ENCODE data around the gene NRDC.
A peak's percentile ranks its signal among the peaks of the same experiment; 100 is the strongest.

The NRDC gene

DNA sequence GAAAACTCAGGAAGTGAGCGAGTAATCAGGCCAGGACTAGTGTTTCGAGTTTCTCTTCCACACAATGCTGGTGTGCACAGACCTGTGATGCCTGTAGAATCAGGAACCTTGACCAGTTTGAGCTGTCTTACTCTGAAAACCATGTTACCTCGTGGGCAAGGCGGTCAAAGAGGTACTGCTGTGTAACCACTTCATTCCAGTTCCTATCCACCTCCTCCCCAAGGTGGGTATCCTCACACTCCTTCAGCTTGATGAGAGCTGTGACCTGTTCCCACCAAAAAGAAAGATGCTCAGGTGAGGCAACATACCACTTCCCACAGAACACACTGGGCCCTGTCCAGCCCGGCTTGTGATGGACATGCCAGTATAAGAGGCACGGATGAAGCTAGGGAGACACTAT, 88.1 kb downstream of the NRDC start:
- peaks cover 13% of the 10 kb centered on the region for H3K4me1 Mint-ChIP-seq
- H3K27me3 Mint-ChIP-seq: no peaks in the 10 kb centered on the region
- H3K27ac Mint-ChIP-seq: no peak overlapping the region
- CTCF ChIA-PET: interaction anchor here (0.7 to 1.8 kb wide), 2 partner anchors 22 to 89 kb away, joined by 3 to 4 read pairs; no protein-coding TSS in a partner anchor
- no peaks in the 10 kb centered on the region for H3K9me3 Mint-ChIP-seq
- peaks cover 78% of the 10 kb centered on the region for H3K36me3 Mint-ChIP-seq
- no peak for DNase-seq
- H3K4me3 Mint-ChIP-seq: no peak overlapping the region

DNA sequence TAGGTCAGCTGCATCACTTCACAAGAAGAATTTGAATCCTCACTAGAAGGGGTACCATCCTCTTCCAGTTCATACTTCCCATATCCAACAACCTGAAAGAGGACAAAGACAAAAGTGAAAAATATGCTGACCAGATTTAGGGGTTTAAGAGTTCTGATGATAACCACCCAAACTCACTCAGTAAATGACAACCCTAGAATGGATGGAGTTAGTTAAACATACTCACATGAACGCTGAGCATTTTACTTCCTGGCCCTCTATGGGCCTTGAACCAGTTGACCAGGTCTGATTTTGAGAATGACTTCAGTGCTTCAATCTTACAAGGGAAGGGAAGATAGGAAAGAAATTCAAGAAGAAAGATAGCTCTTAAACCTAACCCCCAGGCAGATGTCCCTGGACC, 89.2 kb downstream of the NRDC start:
- CTCF ChIA-PET: no interaction called here
- H3K36me3 Mint-ChIP-seq: peaks cover 78% of the 10 kb centered on the region
- H3K4me3 Mint-ChIP-seq: no peak overlapping the region
- H3K4me1 Mint-ChIP-seq: peaks cover 13% of the 10 kb centered on the region
- H3K27me3 Mint-ChIP-seq: no peaks in the 10 kb centered on the region
- H3K9me3 Mint-ChIP-seq: no peaks in the 10 kb centered on the region
- no peak for DNase-seq
- no peak overlapping the region for H3K27ac Mint-ChIP-seq

DNA sequence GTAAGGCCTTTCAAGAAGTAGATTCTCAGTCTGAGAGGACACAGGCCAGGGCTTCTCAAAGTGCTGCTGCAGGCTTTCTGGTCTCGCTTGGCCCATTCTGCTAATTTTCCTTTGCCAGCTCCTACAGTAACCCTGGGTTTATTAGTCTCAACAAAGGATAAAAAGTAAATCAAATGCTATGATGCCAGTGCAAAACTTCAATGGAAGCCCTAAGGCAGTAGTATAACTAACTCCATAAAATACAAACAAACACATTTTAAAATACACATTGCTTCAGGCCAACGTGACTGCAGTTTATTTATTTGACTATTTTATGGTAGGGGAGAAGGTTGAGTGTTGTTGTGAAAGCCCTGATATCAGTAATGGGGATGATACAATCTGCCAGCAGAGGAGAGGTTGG, 89.6 kb downstream of the NRDC start:
- CTCF ChIA-PET: no interaction called here
- Mint-ChIP-seq H3K4me1 (peaks cover 13% of the 10 kb centered on the region), H3K27me3 (no peaks in the 10 kb centered on the region), H3K4me3 (no peak overlapping the region), H3K27ac (no peak overlapping the region), H3K9me3 (no peaks in the 10 kb centered on the region), H3K36me3 (peaks cover 78% of the 10 kb centered on the region)
- no peak for DNase-seq

DNA sequence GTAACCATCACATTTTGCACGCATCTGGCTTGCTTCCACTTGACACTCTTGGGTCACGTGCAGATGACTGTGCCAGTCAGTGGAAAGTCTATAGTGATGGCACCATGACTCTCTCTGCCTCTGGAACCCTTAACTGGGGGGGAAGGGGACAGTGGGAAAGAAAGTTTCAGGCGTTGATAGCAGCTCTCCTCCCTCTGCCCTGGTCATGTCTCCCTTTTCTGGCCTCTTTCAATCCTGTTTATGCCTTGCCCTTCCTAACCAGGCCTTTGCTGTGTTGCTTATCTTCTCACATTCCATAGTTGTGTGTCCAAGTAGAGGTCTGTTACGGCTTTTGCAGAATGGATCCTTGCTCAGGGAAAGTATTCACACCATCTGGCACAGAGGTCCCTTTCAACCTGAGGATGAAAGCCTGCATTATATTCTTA, 93.5 kb downstream of the NRDC start:
- Mint-ChIP-seq H3K9me3 (no peaks in the 10 kb centered on the region), H3K4me3 (no peak overlapping the region), H3K27ac (peak overlapping the region; percentile 22), H3K36me3 (peaks cover 60% of the 10 kb centered on the region), H3K4me1 (no peaks in the 10 kb centered on the region), H3K27me3 (no peaks in the 10 kb centered on the region)
- CTCF ChIA-PET: interaction anchor here (1.7 kb wide), 1 partner anchor 16 kb away, joined by 4 read pairs; no protein-coding TSS in a partner anchor
- DNase-seq: no peak

DNA sequence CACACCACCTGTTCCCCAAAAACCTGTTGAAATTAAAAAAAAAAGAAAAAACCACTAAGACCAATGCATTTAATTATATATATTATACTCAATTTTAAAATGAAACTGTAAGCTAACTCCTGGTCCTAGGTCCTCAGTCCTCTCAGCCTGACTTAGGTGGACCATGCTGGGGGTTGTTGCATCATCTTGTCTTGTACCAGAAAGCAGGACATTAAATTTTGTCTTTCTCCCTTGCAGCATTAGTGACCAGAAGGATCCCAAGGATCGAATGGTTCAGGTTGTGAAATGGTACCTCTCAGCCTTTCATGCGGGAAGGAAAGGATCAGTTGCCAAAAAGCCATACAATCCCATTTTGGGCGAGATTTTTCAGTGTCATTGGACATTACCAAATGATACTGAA, 97.6 kb downstream of the NRDC start:
- Mint-ChIP-seq H3K27ac (no peak overlapping the region), H3K27me3 (no peaks in the 10 kb centered on the region), H3K4me3 (no peak overlapping the region)

DNA sequence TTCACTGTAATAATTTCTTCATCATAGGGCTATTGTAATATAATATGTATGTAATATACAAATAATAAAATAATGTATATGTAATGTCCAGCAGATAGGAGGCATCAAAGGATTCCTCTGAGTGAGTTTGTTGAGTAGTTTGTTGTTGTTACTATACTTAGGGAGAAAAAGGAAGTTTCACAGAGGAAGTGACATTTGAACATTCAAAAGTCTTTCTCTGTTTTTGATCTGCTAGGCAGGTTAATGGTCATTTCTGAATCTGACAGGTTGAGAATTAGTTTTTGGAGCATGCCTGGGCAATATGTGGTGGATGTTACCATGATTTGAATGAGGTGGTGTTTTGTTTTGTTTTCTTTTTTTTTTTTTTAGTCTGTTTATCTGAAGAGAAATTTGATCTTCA, 102.1 kb downstream of the NRDC start:
- Mint-ChIP-seq H3K4me1 (peaks cover 10% of the 10 kb centered on the region), H3K4me3 (no peak overlapping the region), H3K27me3 (no peaks in the 10 kb centered on the region), H3K27ac (no peak overlapping the region), H3K9me3 (no peaks in the 10 kb centered on the region), H3K36me3 (peaks cover 45% of the 10 kb centered on the region)
- CTCF ChIA-PET: no interaction called here
- no peak for DNase-seq

More for the DNA sequence above, 97.6 kb downstream of the NRDC start:
- Mint-ChIP-seq H3K4me1 (peaks cover 9% of the 10 kb centered on the region), H3K9me3 (no peaks in the 10 kb centered on the region), H3K36me3 (peaks cover 39% of the 10 kb centered on the region)
- no peak for DNase-seq
- CTCF ChIA-PET: no interaction called here

DNA sequence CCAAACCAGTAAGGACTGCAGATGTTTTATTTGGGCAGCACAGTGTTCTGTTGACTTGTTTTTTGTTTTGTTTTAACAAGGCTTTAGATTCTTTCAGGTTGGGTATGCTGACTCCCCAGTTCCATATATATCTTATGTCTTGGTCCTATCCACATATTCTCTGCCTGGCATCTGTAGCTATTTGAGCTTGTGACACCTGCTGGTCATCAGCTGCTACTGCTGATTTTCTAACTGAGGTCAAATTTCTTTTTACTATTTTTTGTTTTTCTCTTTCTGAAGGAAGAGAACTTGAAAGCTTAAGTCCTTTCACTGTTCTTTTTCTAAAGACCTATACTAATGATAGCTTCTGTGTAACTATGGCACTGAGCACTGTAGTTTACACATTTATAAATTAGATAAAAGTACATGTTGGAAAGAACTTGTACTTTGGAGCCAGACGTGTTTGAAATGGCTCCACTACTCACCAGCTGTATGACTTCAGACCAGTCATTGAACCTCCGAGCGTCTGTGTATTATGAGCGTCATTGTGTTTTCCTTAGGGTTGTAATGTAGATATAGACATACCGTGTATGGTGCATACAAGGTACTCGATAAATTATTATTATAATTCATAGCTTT, 109.4 kb downstream of the NRDC start:
- H3K27me3 Mint-ChIP-seq: no peaks in the 10 kb centered on the region
- no peak overlapping the region for H3K27ac Mint-ChIP-seq
- H3K4me1 Mint-ChIP-seq: no peaks in the 10 kb centered on the region

DNA sequence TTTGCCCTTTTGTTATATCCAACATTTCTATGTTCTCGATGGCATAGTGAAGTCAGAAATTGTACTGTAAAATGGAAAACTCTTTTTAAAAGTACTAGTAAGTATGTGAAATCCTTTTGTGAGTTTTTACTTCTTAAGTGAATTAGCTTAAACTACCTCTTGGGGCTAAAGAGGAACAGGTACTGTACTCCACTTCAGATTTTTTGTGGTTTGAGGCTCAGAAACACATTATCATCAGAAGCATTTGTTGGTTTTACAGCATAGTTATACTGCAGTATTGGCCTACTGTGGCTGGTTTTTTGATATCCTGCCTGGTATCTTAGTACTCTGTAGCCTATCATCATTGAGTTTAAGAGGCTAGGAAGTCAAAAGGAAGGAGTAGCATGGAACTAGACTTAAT, 117.2 kb downstream of the NRDC start:
- H3K9me3 Mint-ChIP-seq: no peaks in the 10 kb centered on the region
- H3K4me3 Mint-ChIP-seq: no peak overlapping the region
- H3K27me3 Mint-ChIP-seq: no peaks in the 10 kb centered on the region
- peaks cover 13% of the 10 kb centered on the region for H3K36me3 Mint-ChIP-seq
- DNase-seq: no peak
- no peaks in the 10 kb centered on the region for H3K4me1 Mint-ChIP-seq
- CTCF ChIA-PET: no interaction called here
- H3K27ac Mint-ChIP-seq: no peak overlapping the region

More for the DNA sequence above, 109.4 kb downstream of the NRDC start:
- DNase-seq: peak; percentile 31
- Mint-ChIP-seq H3K9me3 (no peaks in the 10 kb centered on the region), H3K36me3 (peaks cover 39% of the 10 kb centered on the region), H3K4me3 (no peak overlapping the region)
- CTCF ChIA-PET: interaction anchor here (0.7 to 2.9 kb wide), 15 partner anchors 13 to 472 kb away, joined by 3 to 8 read pairs (median 4); partner anchors contain the start of gene TTC39A

DNA sequence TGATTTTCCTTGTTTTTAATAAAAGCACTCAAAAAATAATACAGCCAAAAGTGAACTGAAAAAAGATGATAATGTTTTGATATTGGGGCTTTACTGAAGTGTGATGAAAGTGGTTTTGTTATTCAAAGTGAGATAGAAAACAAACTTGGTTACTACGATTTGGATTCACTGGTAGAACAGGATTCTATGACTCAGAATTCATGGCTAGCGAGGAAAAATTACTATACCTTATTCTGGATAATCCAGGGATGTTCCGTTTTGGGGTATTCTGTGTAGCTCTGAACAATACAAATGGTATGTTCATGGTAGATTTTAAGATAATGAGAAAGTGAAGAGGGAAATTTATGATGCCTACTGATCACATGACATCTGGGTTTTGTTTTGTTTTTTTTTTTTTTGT, 117.7 kb downstream of the NRDC start:
- H3K27me3 Mint-ChIP-seq: no peaks in the 10 kb centered on the region
- H3K36me3 Mint-ChIP-seq: peaks cover 13% of the 10 kb centered on the region
- no peaks in the 10 kb centered on the region for H3K9me3 Mint-ChIP-seq
- DNase-seq: no peak
- no peaks in the 10 kb centered on the region for H3K4me1 Mint-ChIP-seq
- H3K27ac Mint-ChIP-seq: no peak overlapping the region
- H3K4me3 Mint-ChIP-seq: no peak overlapping the region
- CTCF ChIA-PET: no interaction called here

DNA sequence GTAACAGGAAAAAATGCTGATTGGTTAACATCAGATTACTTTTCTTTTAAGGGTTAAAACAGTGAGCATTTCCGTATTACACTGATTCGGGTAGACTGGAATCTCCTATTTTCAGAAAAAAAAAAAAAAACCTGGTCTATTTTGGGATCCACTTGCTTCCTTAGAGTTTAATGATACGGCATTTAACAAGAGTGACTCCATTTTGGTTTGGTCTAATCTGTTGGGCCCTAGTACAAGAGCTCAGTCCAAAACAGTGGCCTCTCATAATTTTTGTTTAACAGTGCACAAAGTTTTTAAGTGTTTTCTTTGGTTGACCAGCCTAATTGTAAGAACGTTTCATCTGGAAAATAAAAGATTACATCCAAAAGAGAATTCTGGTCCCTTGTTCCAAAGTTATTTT, 120.2 kb downstream of the NRDC start:
- H3K4me1 Mint-ChIP-seq: peaks cover 8% of the 10 kb centered on the region
- no peak overlapping the region for H3K27ac Mint-ChIP-seq
- CTCF ChIA-PET: no interaction called here
- no peaks in the 10 kb centered on the region for H3K9me3 Mint-ChIP-seq
- H3K4me3 Mint-ChIP-seq: no peak overlapping the region
- H3K36me3 Mint-ChIP-seq: peaks cover 23% of the 10 kb centered on the region
- H3K27me3 Mint-ChIP-seq: no peaks in the 10 kb centered on the region
- no peak for DNase-seq

DNA sequence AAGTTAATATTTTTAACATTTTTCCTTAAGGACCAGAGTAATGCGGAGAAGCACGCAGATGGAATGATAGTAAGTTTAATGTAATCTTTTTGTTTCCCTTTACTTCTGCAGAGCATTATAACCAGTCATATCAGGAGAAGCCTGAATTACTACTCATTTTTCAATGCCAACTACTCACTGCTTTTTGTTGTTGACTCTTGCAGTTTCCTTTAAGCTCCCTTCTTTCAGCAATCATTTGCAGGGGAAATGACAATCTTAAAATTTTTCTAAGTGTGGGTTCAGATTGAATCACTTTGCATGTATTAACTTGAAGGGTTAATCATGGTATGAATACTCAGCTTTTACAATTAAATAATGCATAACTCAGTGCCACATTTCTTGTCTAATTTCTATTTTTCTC, 122.2 kb downstream of the NRDC start:
- H3K27me3 Mint-ChIP-seq: no peaks in the 10 kb centered on the region
- CTCF ChIA-PET: interaction anchor here (1.9 kb wide), 1 partner anchor 12 kb away, joined by 8 read pairs; no protein-coding TSS in a partner anchor
- no peak overlapping the region for H3K27ac Mint-ChIP-seq
- peaks cover 5% of the 10 kb centered on the region for H3K9me3 Mint-ChIP-seq
- DNase-seq: no peak
- H3K36me3 Mint-ChIP-seq: peaks cover 29% of the 10 kb centered on the region
- peaks cover 9% of the 10 kb centered on the region for H3K4me1 Mint-ChIP-seq
- no peak overlapping the region for H3K4me3 Mint-ChIP-seq

DNA sequence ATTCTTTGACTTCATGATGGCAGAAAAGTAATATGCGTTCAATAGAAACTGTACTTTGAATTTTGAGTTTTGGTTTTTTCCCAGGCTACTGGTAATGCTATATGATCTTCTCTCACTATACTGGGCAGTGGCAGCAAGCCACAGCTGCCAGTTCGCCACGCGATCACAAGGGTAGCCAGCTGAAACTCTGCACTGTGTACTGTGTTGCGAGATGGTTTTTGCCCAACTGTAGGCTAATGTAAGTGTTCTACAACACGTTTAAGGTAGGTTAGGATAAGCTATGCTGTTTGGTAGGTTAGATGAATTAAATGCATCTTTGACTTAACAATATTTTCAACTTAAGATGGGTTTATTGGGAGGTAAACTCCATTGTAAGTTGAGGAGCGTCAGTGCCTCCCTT, 123.1 kb downstream of the NRDC start:
- CTCF ChIA-PET: interaction anchor here (1.9 kb wide), 1 partner anchor 13 kb away, joined by 8 read pairs; no protein-coding TSS in a partner anchor
- Mint-ChIP-seq H3K36me3 (peaks cover 31% of the 10 kb centered on the region), H3K4me3 (no peak overlapping the region), H3K27me3 (no peaks in the 10 kb centered on the region), H3K4me1 (peaks cover 9% of the 10 kb centered on the region), H3K27ac (no peak overlapping the region), H3K9me3 (peaks cover 5% of the 10 kb centered on the region)
- DNase-seq: no peak

DNA sequence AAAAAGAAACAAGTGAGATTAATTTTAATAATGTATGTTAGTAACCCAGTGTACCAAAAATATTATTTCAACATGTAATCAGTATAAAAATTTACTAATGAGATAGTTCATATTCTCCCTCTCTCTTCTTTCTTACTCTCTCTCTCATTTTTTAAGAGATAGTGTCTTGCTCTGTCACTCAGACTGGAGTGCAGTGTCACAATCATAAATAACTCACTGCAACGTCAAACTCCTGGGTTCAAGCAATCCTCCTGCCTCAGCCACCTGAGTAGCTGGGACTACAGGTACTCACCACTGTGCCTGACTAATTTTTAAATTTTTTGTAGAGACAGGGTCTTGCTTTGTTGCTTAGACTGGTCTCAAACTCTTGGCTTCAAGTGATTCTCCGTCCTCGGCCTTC, 123.9 kb downstream of the NRDC start:
- Mint-ChIP-seq H3K27ac (peak overlapping the region; percentile 22), H3K4me3 (no peak overlapping the region), H3K9me3 (peaks cover 5% of the 10 kb centered on the region), H3K36me3 (peaks cover 30% of the 10 kb centered on the region), H3K27me3 (no peaks in the 10 kb centered on the region), H3K4me1 (peaks cover 9% of the 10 kb centered on the region)
- CTCF ChIA-PET: interaction anchor here (1.9 kb wide), 1 partner anchor 13 kb away, joined by 8 read pairs; no protein-coding TSS in a partner anchor
- no peak for DNase-seq

DNA sequence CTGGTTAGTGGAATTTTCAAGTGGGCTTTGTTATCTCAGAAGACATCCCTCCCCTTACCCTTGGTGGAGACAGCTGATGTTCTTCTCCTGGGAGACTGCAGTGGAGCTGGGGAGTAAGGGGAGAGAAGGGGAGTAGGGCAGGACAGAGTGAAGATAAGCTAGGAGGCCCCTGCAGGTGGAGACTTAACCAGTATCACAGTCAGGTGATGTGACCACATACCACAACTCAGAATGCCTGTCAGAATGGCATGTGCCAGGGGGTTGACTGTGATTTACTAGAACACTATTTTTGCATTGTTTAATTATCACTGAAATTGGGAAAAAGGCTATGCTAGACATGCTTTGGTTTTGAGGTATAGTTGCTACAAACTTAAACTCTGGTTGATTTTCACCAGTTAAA, 124.6 kb downstream of the NRDC start:
- Mint-ChIP-seq H3K9me3 (peaks cover 5% of the 10 kb centered on the region), H3K36me3 (peaks cover 30% of the 10 kb centered on the region), H3K4me1 (peaks cover 9% of the 10 kb centered on the region), H3K27me3 (no peaks in the 10 kb centered on the region), H3K27ac (no peak overlapping the region), H3K4me3 (no peak overlapping the region)
- CTCF ChIA-PET: no interaction called here
- peak; percentile 25 for DNase-seq

DNA sequence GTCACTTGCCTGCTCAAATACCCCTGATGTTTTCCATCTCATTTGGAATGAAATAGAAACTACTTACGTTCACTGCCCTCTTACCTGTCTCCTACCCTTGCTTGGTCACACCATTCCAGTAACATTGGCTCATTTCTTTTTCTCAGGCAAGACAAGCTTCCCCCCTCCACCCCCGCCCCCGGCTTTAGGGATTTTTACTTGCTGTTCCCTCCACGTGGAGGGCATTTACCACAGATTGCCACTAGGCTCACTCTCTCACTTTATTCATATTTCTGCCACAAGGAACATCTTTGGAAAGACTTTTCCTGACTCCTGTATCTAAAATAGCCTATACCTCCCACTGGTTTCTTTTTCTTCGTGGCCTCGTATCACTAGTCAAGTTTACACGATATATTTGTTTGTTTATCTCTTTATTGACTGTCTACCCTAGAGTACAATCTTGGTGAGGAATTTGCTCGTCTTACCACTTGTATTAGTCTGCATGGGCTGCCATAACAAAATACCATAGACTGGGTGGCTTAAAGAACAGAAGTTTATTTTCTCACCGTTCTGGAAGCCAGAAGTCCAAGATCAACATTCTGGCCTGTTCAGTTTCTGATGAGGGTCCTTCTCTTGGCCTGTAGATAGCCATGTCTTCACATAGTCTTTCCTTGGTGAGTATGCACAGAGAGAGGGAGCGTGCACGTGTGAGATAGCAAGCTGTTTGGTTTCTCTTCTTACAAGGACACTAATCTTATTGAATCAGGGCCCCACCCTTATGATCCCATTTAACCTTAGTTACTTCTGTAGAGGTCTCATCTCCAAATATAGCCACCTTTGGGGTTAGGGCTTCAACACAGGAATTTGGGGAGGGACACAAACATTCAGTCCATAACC, 126.2 kb downstream of the NRDC start:
- no peak overlapping the region for H3K4me3 Mint-ChIP-seq
- CTCF ChIA-PET: no interaction called here
- no peak for DNase-seq
- H3K27ac Mint-ChIP-seq: no peak overlapping the region
- peaks cover 5% of the 10 kb centered on the region for H3K9me3 Mint-ChIP-seq
- H3K4me1 Mint-ChIP-seq: peaks cover 9% of the 10 kb centered on the region
- peaks cover 32% of the 10 kb centered on the region for H3K36me3 Mint-ChIP-seq
- no peaks in the 10 kb centered on the region for H3K27me3 Mint-ChIP-seq

All from activated naive CD4-positive, alpha-beta T cell treated with anti-CD3 and anti-CD28 coated beads, Interleukin-2, amount 10 ng/mL, durations not matched to agents 7 days and 5 days (primary cell).